Endodermal cell (in vitro differentiated cells): Measurements from ENCODE around the gene FAM227B. TPM values are rescaled to one million over a fixed set of nuclear protein-coding genes. Genes with fewer than 3 reads are reported as not detected.

Source experiments
- DNase-seq: peaks from one replicate; pipeline ENCODE4 v3.0.0-alpha.2; 2017
- H3K27ac ChIP-seq: 2 replicates; pipeline ENCODE4 v1.5.1; 2013; ENCODE audit warnings: mild to moderate bottlenecking, low read depth, low read length, moderate library complexity
- H3K27me3 ChIP-seq: 2 replicates; pipeline ENCODE4 v1.6.1; 2013; ENCODE audit warnings: mild to moderate bottlenecking, low read length, moderate library complexity; ENCODE audit not compliant: insufficient read depth, control insufficient read depth, poor library complexity, severe bottlenecking
- H3K36me3 ChIP-seq: 2 replicates; pipeline ENCODE4 v1.7.0; 2013; ENCODE audit warnings: mild to moderate bottlenecking, low read length, moderate library complexity; ENCODE audit not compliant: control insufficient read depth, insufficient read depth
- H3K4me1 ChIP-seq: one replicate; pipeline ENCODE4 v1.7.0; 2013; ENCODE audit warnings: low read length; ENCODE audit not compliant: control insufficient read depth, insufficient read depth
- H3K4me3 ChIP-seq: 2 replicates; pipeline ENCODE4 v1.5.1; 2013; ENCODE audit warnings: mild to moderate bottlenecking, low read length, moderate library complexity
- H3K9ac ChIP-seq: 2 replicates; pipeline ENCODE4 v1.6.1; 2013; ENCODE audit warnings: mild to moderate bottlenecking, low read length, moderate library complexity; ENCODE audit not compliant: poor library complexity, severe bottlenecking; ENCODE audit errors: extremely low read depth
- H3K9me3 ChIP-seq: 2 replicates; pipeline ENCODE4 v1.6.1; 2013; ENCODE audit warnings: mild to moderate bottlenecking, low read length, moderate library complexity; ENCODE audit not compliant: control insufficient read depth
- H3K27ac Mint-ChIP-seq: 2 replicates; pipeline ENCODE4 v1.8.0; 2020; ENCODE audit warnings: mixed read lengths
- H3K27me3 Mint-ChIP-seq: 2 replicates; pipeline ENCODE4 v1.8.0; 2021; ENCODE audit warnings: mild to moderate bottlenecking, mixed read lengths; ENCODE audit not compliant: insufficient read depth
- H3K36me3 Mint-ChIP-seq: 2 replicates; pipeline ENCODE4 v1.8.0; 2020; ENCODE audit warnings: low read depth, mixed read lengths
- H3K4me1 Mint-ChIP-seq: 2 replicates; pipeline ENCODE4 v1.8.0; 2020; ENCODE audit warnings: mixed read lengths
- H3K4me3 Mint-ChIP-seq: 2 replicates; pipeline ENCODE4 v1.8.0; 2020; ENCODE audit warnings: mild to moderate bottlenecking, moderate library complexity, mixed read lengths
- H3K9me3 Mint-ChIP-seq: 2 replicates; pipeline ENCODE4 v1.8.0; 2020; ENCODE audit warnings: mild to moderate bottlenecking, mixed read lengths
- CTCF ChIP-seq: fragments of 200-600 bp; sonication (generic); conservative IDR thresholded peaks from 2 replicates; pipeline ENCODE4 v1.5.0; 2021; ENCODE audit warnings: antibody characterized with exemption, mild to moderate bottlenecking
- whole genome bisulfite sequencing, 2 experiments: methylation state at CpG; one replicate each; pipeline versions ENCODE4 v1.1.5 to v1.1.7; 2013; ENCODE audit warnings: missing lambda C conversion rate in 2 of 2, mixed read lengths in 1 of 2; ENCODE audit not compliant: insufficient coverage in 1 of 2, insufficient read length in 1 of 2; 5-methylcytosine and 5-hydroxymethylcytosine counted together
- total RNA-seq, 2 donors: library from RNA; stranded (reverse); fragmentation: NEBNext Ultra II Directional in 1 of 2; extraction: Animal tissue kit (Norgen Biotek cat#: 25700) in 1 of 2; gene quantifications; 2 replicates in 1 of 2; 3 replicates in 1 of 2; pipeline ENCODE4 v1.2.1, GENCODE V29; 2021

Gene FAM227B
- total RNA-seq, 2 donors from 2014 or later = 7.5 to 8.5 TPM

GRCh38 chr15:49315391-49315823 lies 305.2 kb downstream of the FAM227B start:
- H3K27me3 Mint-ChIP-seq = no peaks in the 10 kb centered on the region
- Histone ChIP-seq H3K9me3 (no peaks in the 10 kb centered on the region), H3K36me3 (no peaks in the 10 kb centered on the region), H3K27ac (no peak overlapping the region), H3K27me3 (no peaks in the 10 kb centered on the region), H3K9ac (no peak overlapping the region), H3K4me3 (no peak overlapping the region), H3K4me1 (peaks cover 6% of the 10 kb centered on the region)
- no peak for TF ChIP-seq CTCF
- H3K4me1 Mint-ChIP-seq = peaks cover 13% of the 10 kb centered on the region
- H3K36me3 Mint-ChIP-seq = peaks cover 6% of the 10 kb centered on the region
- peak; percentile 59 for DNase-seq
- H3K27ac Mint-ChIP-seq = peak overlapping the region; percentile 22
- H3K9me3 Mint-ChIP-seq = no peaks in the 10 kb centered on the region
- 45 to 46% methylated on average over 2 of the region's 2 CpGs for WGBS, 2 experiments
- H3K4me3 Mint-ChIP-seq = no peak overlapping the region

- no peak for TF ChIP-seq CTCF
- Mint-ChIP-seq H3K4me1 (peaks cover 13% of the 10 kb centered on the region), H3K4me3 (no peak overlapping the region), H3K9me3 (no peaks in the 10 kb centered on the region), H3K36me3 (peaks cover 6% of the 10 kb centered on the region), H3K27ac (no peak overlapping the region), H3K27me3 (no peaks in the 10 kb centered on the region)
- peaks cover 6% of the 10 kb centered on the region for H3K4me1 ChIP-seq
- no peaks in the 10 kb centered on the region for H3K9me3 ChIP-seq
- no peak overlapping the region for H3K9ac ChIP-seq
- H3K36me3 ChIP-seq = no peaks in the 10 kb centered on the region
- no peak overlapping the region for H3K4me3 ChIP-seq
- no peaks in the 10 kb centered on the region for H3K27me3 ChIP-seq
- WGBS, 2 experiments = 100% methylated on average over 1 of the region's 1 CpG; no CpG with 5 or more reads in 1 of the 2 experiments
- no peak overlapping the region for H3K27ac ChIP-seq
- DNase-seq = no peak
Observed at GRCh38 chr15:49314716-49315115, 305.9 kb downstream of the FAM227B start.

GRCh38 chr15:49313650-49314049 lies 307.0 kb downstream of the FAM227B start:
- no peak overlapping the region for H3K27ac ChIP-seq
- H3K4me1 ChIP-seq = peaks cover 6% of the 10 kb centered on the region
- H3K9ac ChIP-seq = no peak overlapping the region
- H3K9me3 ChIP-seq = no peaks in the 10 kb centered on the region
- Mint-ChIP-seq H3K9me3 (no peaks in the 10 kb centered on the region), H3K4me3 (no peak overlapping the region), H3K27ac (no peak overlapping the region), H3K27me3 (no peaks in the 10 kb centered on the region), H3K4me1 (peaks cover 13% of the 10 kb centered on the region), H3K36me3 (peaks cover 5% of the 10 kb centered on the region)
- no peaks in the 10 kb centered on the region for H3K27me3 ChIP-seq
- H3K4me3 ChIP-seq = no peak overlapping the region
- no peaks in the 10 kb centered on the region for H3K36me3 ChIP-seq
- TF ChIP-seq CTCF = no peak
- WGBS, 2 experiments = 100% methylated on average over 1 of the region's 1 CpG; no CpG with 5 or more reads in 1 of the 2 experiments
- no peak for DNase-seq
